ENCODE measurements around the gene PF4V1.

DNA sequence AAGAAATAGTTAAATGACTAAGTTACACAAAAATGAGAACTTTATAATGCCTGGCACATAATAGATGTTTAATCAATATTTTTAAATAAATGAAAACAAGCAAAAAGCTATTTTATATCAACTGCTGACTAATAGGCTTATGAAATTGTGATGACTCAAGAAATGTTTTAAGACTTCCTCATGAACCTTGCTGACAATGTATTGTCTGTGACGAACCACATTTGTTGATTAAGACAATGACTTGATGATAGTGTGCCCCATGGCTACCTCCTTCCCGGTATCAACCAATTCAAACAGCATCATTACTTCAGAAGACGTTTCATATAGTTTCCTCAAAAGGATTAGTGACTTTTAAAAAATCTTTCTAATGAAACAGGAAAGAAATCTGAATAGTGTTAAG is 8.8 kb upstream of the PF4V1 start:
- no peak for TF ChIP-seq POLR2A (IDR thresholded peaks at IDR 0.05)
- TF ChIP-seq, protein P1, sequence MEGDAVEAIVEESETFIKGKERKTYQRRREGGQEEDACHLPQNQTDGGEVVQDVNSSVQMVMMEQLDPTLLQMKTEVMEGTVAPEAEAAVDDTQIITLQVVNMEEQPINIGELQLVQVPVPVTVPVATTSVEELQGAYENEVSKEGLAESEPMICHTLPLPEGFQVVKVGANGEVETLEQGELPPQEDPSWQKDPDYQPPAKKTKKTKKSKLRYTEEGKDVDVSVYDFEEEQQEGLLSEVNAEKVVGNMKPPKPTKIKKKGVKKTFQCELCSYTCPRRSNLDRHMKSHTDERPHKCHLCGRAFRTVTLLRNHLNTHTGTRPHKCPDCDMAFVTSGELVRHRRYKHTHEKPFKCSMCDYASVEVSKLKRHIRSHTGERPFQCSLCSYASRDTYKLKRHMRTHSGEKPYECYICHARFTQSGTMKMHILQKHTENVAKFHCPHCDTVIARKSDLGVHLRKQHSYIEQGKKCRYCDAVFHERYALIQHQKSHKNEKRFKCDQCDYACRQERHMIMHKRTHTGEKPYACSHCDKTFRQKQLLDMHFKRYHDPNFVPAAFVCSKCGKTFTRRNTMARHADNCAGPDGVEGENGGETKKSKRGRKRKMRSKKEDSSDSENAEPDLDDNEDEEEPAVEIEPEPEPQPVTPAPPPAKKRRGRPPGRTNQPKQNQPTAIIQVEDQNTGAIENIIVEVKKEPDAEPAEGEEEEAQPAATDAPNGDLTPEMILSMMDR (IDR thresholded peaks at IDR 0.05 in 8 of 11, conservative IDR thresholded peaks at IDR 0.05 in 3 of 11): no peak
- no peak for TF ChIP-seq POLR2AphosphoS5 (IDR thresholded peaks at IDR 0.05)
